Pericardium fibroblast (primary cell): ENCODE measurements around the gene TSG101. TPM values are rescaled to one million over a fixed set of nuclear protein-coding genes. Genes with fewer than 3 reads are reported as not detected.

Experiments used
- total RNA-seq: library from RNA; depleted of rRNA; stranded (reverse); fragments of >200 nt; gene quantifications from 2 replicates; pipeline ENCODE4 v1.2.3, GENCODE V29; 2015

TSG101 gene, protein sequence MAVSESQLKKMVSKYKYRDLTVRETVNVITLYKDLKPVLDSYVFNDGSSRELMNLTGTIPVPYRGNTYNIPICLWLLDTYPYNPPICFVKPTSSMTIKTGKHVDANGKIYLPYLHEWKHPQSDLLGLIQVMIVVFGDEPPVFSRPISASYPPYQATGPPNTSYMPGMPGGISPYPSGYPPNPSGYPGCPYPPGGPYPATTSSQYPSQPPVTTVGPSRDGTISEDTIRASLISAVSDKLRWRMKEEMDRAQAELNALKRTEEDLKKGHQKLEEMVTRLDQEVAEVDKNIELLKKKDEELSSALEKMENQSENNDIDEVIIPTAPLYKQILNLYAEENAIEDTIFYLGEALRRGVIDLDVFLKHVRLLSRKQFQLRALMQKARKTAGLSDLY
- total RNA-seq: 62.2 and 125 TPM in 2 replicates

DNA sequence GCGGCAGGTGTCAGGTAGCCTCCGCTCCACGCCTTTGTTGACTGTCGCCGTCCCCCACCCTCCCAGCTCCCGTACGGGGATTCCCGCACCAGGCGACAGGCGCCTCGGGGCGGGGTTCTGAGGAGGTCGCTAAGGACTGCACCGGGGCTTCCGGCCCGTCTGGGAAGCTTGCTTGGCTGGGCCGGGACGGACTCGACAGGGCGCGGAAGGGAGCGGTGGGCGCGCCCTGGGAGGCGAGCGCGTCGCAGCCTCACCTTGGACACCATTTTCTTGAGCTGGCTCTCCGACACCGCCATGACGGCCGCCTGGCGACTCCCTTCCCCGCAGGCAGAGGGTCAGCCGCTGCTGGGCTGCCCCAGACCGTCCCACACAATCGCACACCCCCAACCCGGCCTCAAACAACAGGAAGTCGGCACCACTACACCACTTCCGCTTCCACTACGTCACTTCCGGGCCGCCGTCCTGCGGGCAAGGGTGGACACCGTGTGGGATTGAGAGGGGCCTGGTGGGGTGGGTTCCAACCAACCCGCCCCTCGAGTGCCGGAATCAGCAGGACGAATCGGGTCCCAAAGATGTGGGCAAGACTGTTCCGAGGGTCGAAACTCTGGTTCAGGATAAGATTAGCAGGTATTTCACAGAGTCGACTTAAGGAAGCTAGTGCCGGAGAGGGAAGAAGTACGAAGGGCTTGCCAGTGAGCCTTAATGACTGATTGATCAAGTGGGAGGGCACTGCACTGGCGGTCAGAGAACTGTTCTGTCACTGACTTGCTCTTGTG, at the start of gene TSG101:
TSS of gene TSG101 (minus strand) at position 422 of the 776 bp plus-strand sequence. CDS start at position 296, 126 bp downstream.

DNA sequence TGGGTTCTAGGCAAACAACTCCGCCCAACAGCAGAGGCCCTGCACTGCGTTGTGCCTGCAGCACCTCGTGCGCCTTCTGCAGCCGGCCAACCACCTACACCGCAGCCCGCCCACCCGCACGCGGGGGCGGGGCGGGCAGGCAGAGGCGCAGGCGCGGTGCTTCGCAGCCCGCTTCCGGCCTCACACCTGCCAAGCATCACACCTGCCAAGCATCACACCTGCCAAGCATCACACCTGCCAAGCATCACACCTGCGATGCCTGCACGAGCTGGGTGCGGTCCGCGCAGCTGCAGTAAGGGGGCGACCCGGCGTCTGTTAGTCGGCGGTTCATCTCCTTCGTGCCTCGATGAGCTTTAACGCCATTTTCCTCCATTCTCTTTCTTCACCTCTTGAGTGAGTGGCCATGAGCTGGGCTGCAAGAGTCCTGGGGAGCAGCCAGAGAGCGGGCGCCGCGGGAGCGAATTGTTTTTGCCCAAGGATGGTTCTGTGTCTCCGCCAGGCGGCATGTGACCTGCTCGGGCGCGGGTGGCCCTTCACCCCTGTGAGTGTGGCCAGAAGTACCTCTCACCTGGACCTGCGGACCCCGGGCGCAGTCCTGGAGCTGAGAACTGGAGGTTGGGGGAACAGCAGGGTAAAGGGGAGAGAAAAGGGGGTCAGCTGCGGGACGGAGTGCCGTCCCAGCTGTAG, 70.9 kb downstream of the TSG101 start, which contains the start of gene LDHAL6A:
TSS of gene LDHAL6A (plus strand) at position 171 of the 687 bp plus-strand sequence. CDS start 825 bp downstream, outside the sequence.

Other genes with a start within 250 kb of the TSG101 start
- 11.3 and 33.0 TPM in 2 replicates for gene HPS5, start 204.8 kb downstream of the TSG101 start, total RNA-seq
- gene GTF2H1, start 204.4 kb downstream of the TSG101 start, total RNA-seq: 41.9 and 55.7 TPM in 2 replicates
- gene LDHA, start 132.4 kb downstream of the TSG101 start, total RNA-seq: 682 and 1,371 TPM in 2 replicates
- gene LDHC, start 114.6 kb downstream of the TSG101 start, total RNA-seq: not detected in 2 replicates
- not detected in 2 replicates for gene LDHAL6A, start 71.1 kb downstream of the TSG101 start, total RNA-seq
- 11.9 and 17.9 TPM in 2 replicates for gene UEVLD, start 61.8 kb upstream of the TSG101 start, total RNA-seq
- gene MISFA, start 72.8 kb upstream of the TSG101 start, total RNA-seq: not detected in 2 replicates
- gene SPTY2D1, start 107.4 kb upstream of the TSG101 start, total RNA-seq: 14.2 TPM in 2 replicates
- gene TMEM86A, start 171.8 kb upstream of the TSG101 start, total RNA-seq: 1.2 TPM in 2 replicates
- not detected in 2 replicates for gene IGSF22, start 199.2 kb upstream of the TSG101 start, total RNA-seq